ENCODE results near the gene SP6. TPM values are rescaled to one million over a fixed set of nuclear protein-coding genes. Genes with fewer than 3 reads are reported as not detected.

SP6 gene
- total RNA-seq, 1 donor from 2014 or later: 2.0 TPM

GRCh38 chr17:47884427-47884740 is 33.4 kb upstream of the SP6 start:
- TF ChIP-seq CTCF (conservative IDR thresholded peaks at IDR 0.05; ENCODE audit: low read depth, low read length): no peak
- DNase-seq (ENCODE audit: low read depth): no peak
- no peak overlapping the region for H3K4me3 ChIP-seq (ENCODE audit: low read depth, low read length)

GRCh38 chr17:47883589-47884426 is 32.8 kb upstream of the SP6 start:
- no peak for DNase-seq (ENCODE audit: low read depth)
- TF ChIP-seq CTCF (conservative IDR thresholded peaks at IDR 0.05; ENCODE audit: low read depth, low read length): no peak
- H3K4me3 ChIP-seq (ENCODE audit: low read depth, low read length): no peak overlapping the region

- DNase-seq (ENCODE audit: low read depth): no peak
- H3K4me3 ChIP-seq (ENCODE audit: low read depth, low read length): no peak overlapping the region
Measured at GRCh38 chr17:47882695-47883588, 32.0 kb upstream of the SP6 start.

GRCh38 chr17:47882247-47882646 is 31.3 kb upstream of the SP6 start:
- H3K4me3 ChIP-seq (ENCODE audit: low read depth, low read length): no peak overlapping the region
- DNase-seq (ENCODE audit: low read depth): no peak
- no peak for TF ChIP-seq CTCF (conservative IDR thresholded peaks at IDR 0.05; ENCODE audit: low read depth, low read length)

More at GRCh38 chr17:47882695-47883588, 32.0 kb upstream of the SP6 start:
- no peak for TF ChIP-seq CTCF (conservative IDR thresholded peaks at IDR 0.05; ENCODE audit: low read depth, low read length)

GRCh38 chr17:47879776-47880454 is 29.0 kb upstream of the SP6 start:
- no peak for TF ChIP-seq CTCF (conservative IDR thresholded peaks at IDR 0.05; ENCODE audit: low read depth, low read length)
- H3K4me3 ChIP-seq (ENCODE audit: low read depth, low read length): no peak overlapping the region
- no peak for DNase-seq (ENCODE audit: low read depth)

GRCh38 chr17:47879028-47879585 is 28.1 kb upstream of the SP6 start:
- H3K4me3 ChIP-seq (ENCODE audit: low read depth, low read length): no peak overlapping the region
- TF ChIP-seq CTCF (conservative IDR thresholded peaks at IDR 0.05; ENCODE audit: low read depth, low read length): no peak
- DNase-seq (ENCODE audit: low read depth): no peak
